ENCODE data around the gene ELOVL5.

DNA sequence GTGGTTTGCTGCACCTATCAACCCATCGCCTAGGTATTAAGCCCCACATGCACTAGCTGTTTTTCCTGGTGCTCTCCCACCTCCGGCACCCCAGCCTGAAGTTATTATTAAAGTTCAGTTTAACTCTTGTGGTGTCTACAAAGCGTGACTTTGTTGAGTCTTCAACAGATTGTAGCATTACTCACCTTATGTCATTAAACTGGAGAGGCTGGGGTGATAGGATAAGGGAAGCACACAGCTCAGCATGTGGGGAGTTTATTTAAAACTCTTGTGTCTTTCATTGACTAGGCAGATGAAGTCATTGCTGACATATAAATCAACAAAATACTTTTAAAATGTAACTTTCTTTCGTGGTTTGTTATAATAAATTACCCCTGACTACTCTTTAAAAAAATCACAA lies 115.4 kb downstream of the ELOVL5 start:
- TF ChIP-seq, protein P1, sequence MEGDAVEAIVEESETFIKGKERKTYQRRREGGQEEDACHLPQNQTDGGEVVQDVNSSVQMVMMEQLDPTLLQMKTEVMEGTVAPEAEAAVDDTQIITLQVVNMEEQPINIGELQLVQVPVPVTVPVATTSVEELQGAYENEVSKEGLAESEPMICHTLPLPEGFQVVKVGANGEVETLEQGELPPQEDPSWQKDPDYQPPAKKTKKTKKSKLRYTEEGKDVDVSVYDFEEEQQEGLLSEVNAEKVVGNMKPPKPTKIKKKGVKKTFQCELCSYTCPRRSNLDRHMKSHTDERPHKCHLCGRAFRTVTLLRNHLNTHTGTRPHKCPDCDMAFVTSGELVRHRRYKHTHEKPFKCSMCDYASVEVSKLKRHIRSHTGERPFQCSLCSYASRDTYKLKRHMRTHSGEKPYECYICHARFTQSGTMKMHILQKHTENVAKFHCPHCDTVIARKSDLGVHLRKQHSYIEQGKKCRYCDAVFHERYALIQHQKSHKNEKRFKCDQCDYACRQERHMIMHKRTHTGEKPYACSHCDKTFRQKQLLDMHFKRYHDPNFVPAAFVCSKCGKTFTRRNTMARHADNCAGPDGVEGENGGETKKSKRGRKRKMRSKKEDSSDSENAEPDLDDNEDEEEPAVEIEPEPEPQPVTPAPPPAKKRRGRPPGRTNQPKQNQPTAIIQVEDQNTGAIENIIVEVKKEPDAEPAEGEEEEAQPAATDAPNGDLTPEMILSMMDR (IDR thresholded peaks at IDR 0.05), result no peak
- TF ChIP-seq EZH2 (IDR thresholded peaks at IDR 0.05) (no peak), EZH2phosphoT487 (IDR thresholded peaks at IDR 0.05) (no peak)

All from neural progenitor cell (in vitro differentiated cells).